Stimulated activated CD4-positive, alpha-beta T cell treated with anti-CD3 and anti-CD28 coated beads, TNF-alpha, amount 100 ng/mL, for 48 hours (primary cell): ENCODE data around the gene POLN.
"Not testable (repeated sequence)": the region's sequence is repeated elsewhere in the genome, so short reads cannot be mapped to it uniquely, and the experiment has no call there.

ENCODE experiments used
- DNase-seq, 3 donors: peaks; one replicate each; pipeline ENCODE4 v3.0.0-alpha.2; 2020; ENCODE audit warnings: low read depth in 3 of 3

The POLN gene

GRCh38 chr4:2220016-2220630 is 21.8 kb downstream of the POLN start:
- peak; percentile 48 to 78 (median 58) for DNase-seq

GRCh38 chr4:2219233-2219760 is 22.6 kb downstream of the POLN start:
- no peak for DNase-seq

- DNase-seq: no peak
Measured at GRCh38 chr4:2218436-2218835, 23.5 kb downstream of the POLN start.

GRCh38 chr4:2217726-2218125 is 24.2 kb downstream of the POLN start:
- DNase-seq: no peak

- DNase-seq: no peak
Measured at GRCh38 chr4:2212831-2213230, 29.1 kb downstream of the POLN start.

- DNase-seq: not testable (repeated sequence)
Measured at GRCh38 chr4:2202789-2203188, 39.1 kb downstream of the POLN start.

- DNase-seq: no peak
Measured at GRCh38 chr4:2194496-2194895, 47.4 kb downstream of the POLN start.

GRCh38 chr4:2193326-2193725 is 48.6 kb downstream of the POLN start:
- no peak for DNase-seq

- DNase-seq: no peak
Measured at GRCh38 chr4:2186865-2187172, 55.1 kb downstream of the POLN start.

GRCh38 chr4:2186133-2186864 is 55.6 kb downstream of the POLN start:
- DNase-seq: no peak

GRCh38 chr4:2183394-2183793 is 58.5 kb downstream of the POLN start:
- DNase-seq: no peak

- no peak for DNase-seq
Measured at GRCh38 chr4:2182994-2183393, 58.9 kb downstream of the POLN start.

- no peak for DNase-seq
Measured at GRCh38 chr4:2180410-2180809, 61.5 kb downstream of the POLN start.

- no peak for DNase-seq
Measured at GRCh38 chr4:2179717-2180116, 62.2 kb downstream of the POLN start.

GRCh38 chr4:2178986-2179385 is 62.9 kb downstream of the POLN start:
- no peak for DNase-seq

GRCh38 chr4:2177443-2178093 is 64.4 kb downstream of the POLN start:
- no peak for DNase-seq

GRCh38 chr4:2175990-2176698 is 65.8 kb downstream of the POLN start:
- DNase-seq: no peak

GRCh38 chr4:2174061-2174460 is 67.9 kb downstream of the POLN start:
- DNase-seq: no peak

- DNase-seq: no peak
Measured at GRCh38 chr4:2172627-2173231, 69.2 kb downstream of the POLN start.

GRCh38 chr4:2172161-2172560 is 69.8 kb downstream of the POLN start:
- no peak for DNase-seq

- DNase-seq: no peak
Measured at GRCh38 chr4:2168469-2169319, 73.2 kb downstream of the POLN start.
